HL-60 (cell line): Measurements from ENCODE around the gene KCTD19.

ENCODE experiments used
- DNase-seq, 2 experiments: peaks; one replicate each; pipeline ENCODE4 v3.0.0-alpha.2; 2010 to 2020; ENCODE audit warnings: low read depth in 1 of 2, low spot score in 1 of 2
- H3K27ac ChIP-seq: fragments of 250-450 bp; sonication (Bioruptor Pico); replicated peaks from 2 replicates; pipeline ENCODE4 v1.5.1; 2020; ENCODE audit warnings: mild to moderate bottlenecking, moderate library complexity
- H3K27me3 ChIP-seq: fragments of 250-450 bp; sonication (Bioruptor Pico); 2 replicates; pipeline ENCODE4 v1.5.1; 2021; ENCODE audit warnings: mild to moderate bottlenecking, moderate library complexity; ENCODE audit not compliant: insufficient read depth, poor library complexity, severe bottlenecking
- H3K4me3 ChIP-seq: replicated peaks from 2 replicates; pipeline ENCODE4 v1.5.1; 2011; ENCODE audit warnings: mild to moderate bottlenecking, control low read depth, low read length; ENCODE audit not compliant: insufficient read depth
- CTCF ChIP-seq: IDR thresholded peaks from one replicate; pipeline ENCODE4 v1.5.1; 2011; ENCODE audit warnings: low read length, control low read depth, inconsistent platforms; ENCODE audit not compliant: insufficient read depth
- GABPA ChIP-seq: IDR thresholded peaks from 2 replicates; pipeline ENCODE4 v1.6.1; 2012; ENCODE audit warnings: low read depth
- POLR2AphosphoS5 ChIP-seq: IDR thresholded peaks from 2 replicates; pipeline ENCODE4 v1.6.1; 2012; ENCODE audit warnings: low read depth
- REST ChIP-seq: IDR thresholded peaks from 2 replicates; pipeline ENCODE4 v1.6.1; 2012; ENCODE audit warnings: low read depth; ENCODE audit not compliant: insufficient replicate concordance
- SPI1 ChIP-seq: IDR thresholded peaks from 2 replicates; pipeline ENCODE4 v1.6.1; 2012; ENCODE audit warnings: low read depth, mild to moderate bottlenecking, borderline replicate concordance

Gene KCTD19

GRCh38 chr16:67304020-67304419 is 22.5 kb downstream of the KCTD19 start:
- H3K27me3 ChIP-seq: no peaks in the 10 kb centered on the region
- no peak overlapping the region for H3K4me3 ChIP-seq
- TF ChIP-seq SPI1 (no peak), GABPA (no peak), POLR2AphosphoS5 (no peak), CTCF (no peak), REST (no peak)
- no peak for DNase-seq
- H3K27ac ChIP-seq: no peak overlapping the region

- no peak for DNase-seq
- Histone ChIP-seq H3K27ac (no peak overlapping the region), H3K4me3 (no peak overlapping the region), H3K27me3 (no peaks in the 10 kb centered on the region)
- TF ChIP-seq REST (no peak), CTCF (no peak), SPI1 (no peak), POLR2AphosphoS5 (no peak), GABPA (no peak)
Measured at GRCh38 chr16:67302970-67303369, 23.6 kb downstream of the KCTD19 start.

- TF ChIP-seq SPI1 (no peak), GABPA (no peak), CTCF (no peak), POLR2AphosphoS5 (no peak), REST (no peak)
- Histone ChIP-seq H3K27me3 (peaks cover 2% of the 10 kb centered on the region), H3K4me3 (no peak overlapping the region), H3K27ac (no peak overlapping the region)
- DNase-seq: no peak
Measured at GRCh38 chr16:67302076-67302475, 24.5 kb downstream of the KCTD19 start.
